OCI-LY1 (cell line): Measurements from ENCODE around the gene TRA2A.

Experiments used
- CTCF ChIP-seq: fragments of 200-600 bp; sonication (generic), shearing (Covaris generic); IDR thresholded peaks from 2 replicates; pipeline ENCODE4 v1.5.1; 2017; ENCODE audit warnings: mild to moderate bottlenecking, antibody characterized with exemption, low read length, moderate library complexity, mixed read lengths
- EZH2 ChIP-seq: fragments of 200-600 bp; sonication (generic), shearing (Covaris generic); IDR thresholded peaks from 2 replicates; pipeline ENCODE4 v1.8.0; 2017; ENCODE audit warnings: borderline replicate concordance, mixed run types, mild to moderate bottlenecking, antibody characterized with exemption, low read length, moderate library complexity, mixed read lengths

DNA sequence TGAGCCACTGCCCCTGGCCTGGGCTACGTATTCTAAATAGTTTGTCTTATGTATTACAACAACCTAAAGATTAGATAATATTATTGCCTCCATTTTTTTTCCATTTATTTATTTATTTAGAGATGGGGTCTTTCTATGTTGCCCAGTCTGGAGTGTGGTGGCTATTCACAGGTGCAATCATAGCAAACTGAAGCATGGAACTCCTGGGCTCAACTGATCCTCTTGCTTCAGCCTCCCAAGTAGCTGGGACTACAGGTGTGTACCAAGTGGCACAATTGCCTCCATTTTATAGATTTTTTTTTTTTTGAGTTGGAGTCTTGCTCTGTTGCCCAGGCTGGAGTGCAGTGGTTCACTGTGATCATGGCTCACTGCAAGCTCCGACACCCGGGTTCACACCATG is 6.5 kb upstream of the TRA2A start:
- no peak for TF ChIP-seq CTCF
- no peak for TF ChIP-seq EZH2
